NCI-H1105 (cell line): ENCODE results near the gene CDH13.

ENCODE experiments used
- DNase-seq: peaks from one replicate; lab custom pipeline; 2025; lab: John Stamatoyannopoulos, UW

The CDH13 gene

GRCh38 chr16:83809092-83809491 is 1182.3 kb downstream of the CDH13 start:
- no peak for DNase-seq

GRCh38 chr16:83810901-83811300 is 1184.1 kb downstream of the CDH13 start:
- DNase-seq = no peak

- DNase-seq = peak; percentile 56
These were observed 1187.3 kb downstream of the CDH13 start for GRCh38 chr16:83813823-83814658.

GRCh38 chr16:83814659-83814985 is 1187.9 kb downstream of the CDH13 start:
- DNase-seq = no peak

GRCh38 chr16:83817022-83817421 is 1190.3 kb downstream of the CDH13 start:
- DNase-seq = no peak

- no peak for DNase-seq
These were observed 1191.5 kb downstream of the CDH13 start for GRCh38 chr16:83818276-83818675.

GRCh38 chr16:83819361-83819760 is 1192.6 kb downstream of the CDH13 start:
- DNase-seq = no peak

- DNase-seq = peak; percentile 7
These were observed 1199.6 kb downstream of the CDH13 start for GRCh38 chr16:83826146-83826913.

- no peak for DNase-seq
These were observed 1203.5 kb downstream of the CDH13 start for GRCh38 chr16:83830091-83830768.

- no peak for DNase-seq
These were observed 1204.1 kb downstream of the CDH13 start for GRCh38 chr16:83830769-83831455.

GRCh38 chr16:83831456-83831987 is 1204.8 kb downstream of the CDH13 start:
- no peak for DNase-seq

- no peak for DNase-seq
These were observed 1207.2 kb downstream of the CDH13 start for GRCh38 chr16:83833921-83834320.

- DNase-seq = no peak
These were observed 1209.1 kb downstream of the CDH13 start for GRCh38 chr16:83835586-83836566.

- DNase-seq = no peak
These were observed 1210.8 kb downstream of the CDH13 start for GRCh38 chr16:83837566-83837965.

GRCh38 chr16:83838151-83838550 is 1211.4 kb downstream of the CDH13 start:
- DNase-seq = no peak

- DNase-seq = no peak
These were observed 1212.8 kb downstream of the CDH13 start for GRCh38 chr16:83839561-83839960.

GRCh38 chr16:83840060-83840617 is 1213.4 kb downstream of the CDH13 start:
- DNase-seq = no peak

- no peak for DNase-seq
These were observed 1215.5 kb downstream of the CDH13 start for GRCh38 chr16:83842291-83842690.

- no peak for DNase-seq
These were observed 1216.2 kb downstream of the CDH13 start for GRCh38 chr16:83842756-83843507.

- no peak for DNase-seq
These were observed 1216.9 kb downstream of the CDH13 start for GRCh38 chr16:83843657-83844056.
